HG02981 (cell line): ENCODE measurements around the gene POR.

Experiments
- ATAC-seq: cut with Tn5 transposase; IDR thresholded peaks from one replicate; pipeline ENCODE4 v1.9.1; 2021; ENCODE audit warnings: mild to moderate bottlenecking, moderate library complexity; ENCODE audit not compliant: unreplicated experiment

Gene POR

GRCh38 chr7:75950111-75950681 lies 35.2 kb downstream of the POR start:
- ATAC-seq, result no peak

- no peak for ATAC-seq
Measured at GRCh38 chr7:75951506-75951905, 36.6 kb downstream of the POR start.

- ATAC-seq, result no peak
Measured at GRCh38 chr7:75953431-75953830, 38.5 kb downstream of the POR start.

GRCh38 chr7:75953931-75954330 lies 39.0 kb downstream of the POR start:
- no peak for ATAC-seq

- ATAC-seq, result no peak
Measured at GRCh38 chr7:75955331-75955955, 40.5 kb downstream of the POR start.

- ATAC-seq, result no peak
Measured at GRCh38 chr7:75957021-75957736, 42.2 kb downstream of the POR start.

- no peak for ATAC-seq
Measured at GRCh38 chr7:75958802-75959543, 44.0 kb downstream of the POR start.

GRCh38 chr7:75960372-75960771 lies 45.4 kb downstream of the POR start:
- no peak for ATAC-seq

GRCh38 chr7:75961218-75961617 lies 46.3 kb downstream of the POR start:
- no peak for ATAC-seq

- ATAC-seq, result no peak
Measured at GRCh38 chr7:75962607-75963380, 47.8 kb downstream of the POR start.

GRCh38 chr7:75963381-75963995 lies 48.5 kb downstream of the POR start:
- no peak for ATAC-seq

- ATAC-seq, result no peak
Measured at GRCh38 chr7:75965617-75966016, 50.7 kb downstream of the POR start.

GRCh38 chr7:75966190-75966961 lies 51.4 kb downstream of the POR start:
- no peak for ATAC-seq

GRCh38 chr7:75967055-75967454 lies 52.1 kb downstream of the POR start:
- no peak for ATAC-seq

GRCh38 chr7:75967487-75967997 lies 52.6 kb downstream of the POR start:
- no peak for ATAC-seq

- no peak for ATAC-seq
Measured at GRCh38 chr7:75968012-75968411, 53.1 kb downstream of the POR start.

GRCh38 chr7:75968561-75969001 lies 53.6 kb downstream of the POR start:
- ATAC-seq, result no peak

GRCh38 chr7:75969182-75969581 lies 54.2 kb downstream of the POR start:
- ATAC-seq, result no peak

- ATAC-seq, result no peak
Measured at GRCh38 chr7:75969704-75970498, 54.9 kb downstream of the POR start.
